Left lung (tissue), 10 donors: ENCODE data around the gene FSTL5. TPM values are rescaled to one million over a fixed set of nuclear protein-coding genes. Genes with fewer than 3 reads are reported as not detected.

Experiments used
- ATAC-seq: fragments of 200-7000 bp; cut with Tn5 transposase; one replicate; pipeline ENCODE4 v1.9.1; 2020; ENCODE audit warnings: moderate library complexity
- DNase-seq, 4 donors: peaks; one replicate each; pipeline ENCODE4 v3.0.0-alpha.2; 2013 to 2020
- H3K27ac ChIP-seq, 2 donors: fragments of 200-600 bp; sonication (generic) in 1 of 2; one replicate each; pipeline versions ENCODE4 v1.5.0 to v1.8.0; 2020 to 2021
- H3K27me3 ChIP-seq, 2 donors: fragments of 200-600 bp; sonication (generic) in 1 of 2; one replicate each; pipeline versions ENCODE4 v1.5.0 to v1.8.0; 2020 to 2021
- H3K36me3 ChIP-seq, 2 donors: fragments of 200-600 bp; sonication (generic) in 1 of 2; one replicate each; pipeline versions ENCODE4 v1.5.0 to v1.8.0; 2020 to 2021
- H3K4me1 ChIP-seq, 2 donors: fragments of 200-600 bp; one replicate each; pipeline ENCODE4 v1.8.0; 2021
- H3K4me3 ChIP-seq, 2 donors: fragments of 200-600 bp; sonication (generic) in 1 of 2; one replicate each; pipeline versions ENCODE4 v1.5.0 to v1.8.0; 2020 to 2021; ENCODE audit warnings: mild to moderate bottlenecking in 1 of 2
- H3K9me3 ChIP-seq, 2 donors: fragments of 200-600 bp; sonication (generic) in 1 of 2; one replicate each; pipeline versions ENCODE4 v1.5.0 to v1.8.0; 2020 to 2021
- intact Hi-C, 2 donors: fragments of 100-400 bp; cut with DNase I; formaldehyde crosslinking; loops; one replicate each; pipeline versions ENCODE4 v1.11.2 to v1.14.2; 2022
- polyA plus RNA-seq, 6 donors: library from polyadenylated mRNA; unstranded; fragments of 120-200 nt; gene quantifications; one replicate each; pipeline ENCODE4 v1.2.1, GENCODE V29; 2013; ENCODE audit not compliant: insufficient read length in 6 of 6
- total RNA-seq, 2 donors: library from RNA; stranded (reverse); fragmentation: NEBNext Ultra II Directional; extraction: Animal tissue kit (Norgen Biotek cat#: 25700); gene quantifications; one replicate each; pipeline ENCODE4 v1.2.1, GENCODE V29; 2021
- TF ChIP-seq, protein P1 (sequence below), 2 donors: fragments of 200-600 bp; sonication (generic) in 1 of 2; IDR thresholded peaks; one replicate each; pipeline versions ENCODE4 v1.5.0 to v1.8.0; 2021; ENCODE audit warnings: antibody characterized with exemption in 2 of 2
- donor health status: DM: no; HTN: yes; CAD: no.
- donor health status: DM: no; HTN: no; CAD: no.

Gene FSTL5
- total and polyA plus RNA-seq, 8 donors: 0.14 to 0.60 (median 0.31) TPM; not detected in 2

- Histone ChIP-seq H3K27ac (no peak overlapping the region), H3K9me3 (no peaks in the 10 kb centered on the region), H3K4me3 (no peak overlapping the region), H3K36me3 (no peaks in the 10 kb centered on the region), H3K4me1 (no peaks in the 10 kb centered on the region), H3K27me3 (no peaks in the 10 kb centered on the region)
- no peak for ATAC-seq
- DNase-seq: no peak
- intact Hi-C loops: no loop called here
- TF ChIP-seq, protein P1, sequence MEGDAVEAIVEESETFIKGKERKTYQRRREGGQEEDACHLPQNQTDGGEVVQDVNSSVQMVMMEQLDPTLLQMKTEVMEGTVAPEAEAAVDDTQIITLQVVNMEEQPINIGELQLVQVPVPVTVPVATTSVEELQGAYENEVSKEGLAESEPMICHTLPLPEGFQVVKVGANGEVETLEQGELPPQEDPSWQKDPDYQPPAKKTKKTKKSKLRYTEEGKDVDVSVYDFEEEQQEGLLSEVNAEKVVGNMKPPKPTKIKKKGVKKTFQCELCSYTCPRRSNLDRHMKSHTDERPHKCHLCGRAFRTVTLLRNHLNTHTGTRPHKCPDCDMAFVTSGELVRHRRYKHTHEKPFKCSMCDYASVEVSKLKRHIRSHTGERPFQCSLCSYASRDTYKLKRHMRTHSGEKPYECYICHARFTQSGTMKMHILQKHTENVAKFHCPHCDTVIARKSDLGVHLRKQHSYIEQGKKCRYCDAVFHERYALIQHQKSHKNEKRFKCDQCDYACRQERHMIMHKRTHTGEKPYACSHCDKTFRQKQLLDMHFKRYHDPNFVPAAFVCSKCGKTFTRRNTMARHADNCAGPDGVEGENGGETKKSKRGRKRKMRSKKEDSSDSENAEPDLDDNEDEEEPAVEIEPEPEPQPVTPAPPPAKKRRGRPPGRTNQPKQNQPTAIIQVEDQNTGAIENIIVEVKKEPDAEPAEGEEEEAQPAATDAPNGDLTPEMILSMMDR (IDR thresholded peaks at IDR 0.05): no peak
Measured at GRCh38 chr4:161604516-161605300, 559.1 kb downstream of the FSTL5 start.

- TF ChIP-seq, protein P1 (IDR thresholded peaks at IDR 0.05): no peak
- no peaks in the 10 kb centered on the region for H3K9me3 ChIP-seq
- H3K27ac ChIP-seq: no peak overlapping the region
- DNase-seq (no peak), ATAC-seq (no peak)
- no peaks in the 10 kb centered on the region for H3K4me1 ChIP-seq
- intact Hi-C loops: no loop called here
- no peaks in the 10 kb centered on the region for H3K27me3 ChIP-seq
- H3K4me3 ChIP-seq: no peak overlapping the region
- H3K36me3 ChIP-seq: no peaks in the 10 kb centered on the region
Measured at GRCh38 chr4:161601011-161601410, 562.8 kb downstream of the FSTL5 start.

DNA sequence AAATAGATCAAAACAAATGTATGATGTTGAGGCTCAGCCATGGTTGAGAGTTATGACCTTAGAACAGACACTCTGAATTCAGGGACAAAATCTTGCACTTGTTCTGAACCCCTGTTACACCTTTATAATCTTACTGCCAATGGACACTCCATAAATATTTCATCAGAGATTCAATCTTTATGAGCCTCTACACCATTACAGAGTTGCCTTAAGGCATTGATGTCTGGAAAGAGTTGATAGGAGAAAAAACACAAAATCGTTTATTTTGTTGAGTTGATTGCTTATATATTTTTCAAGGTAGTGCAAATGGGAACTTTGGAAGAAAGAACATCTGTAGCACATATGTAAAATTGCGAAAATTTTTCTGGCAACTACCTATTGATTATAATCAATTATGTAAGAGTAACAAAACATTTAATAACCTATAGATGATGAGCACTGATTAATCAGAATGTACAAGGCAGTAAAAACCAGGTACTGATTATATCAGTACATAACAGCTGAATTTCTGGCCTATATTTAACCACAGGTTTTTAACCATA lies 568.5 kb downstream of the FSTL5 start:
- ATAC-seq: no peak

DNA sequence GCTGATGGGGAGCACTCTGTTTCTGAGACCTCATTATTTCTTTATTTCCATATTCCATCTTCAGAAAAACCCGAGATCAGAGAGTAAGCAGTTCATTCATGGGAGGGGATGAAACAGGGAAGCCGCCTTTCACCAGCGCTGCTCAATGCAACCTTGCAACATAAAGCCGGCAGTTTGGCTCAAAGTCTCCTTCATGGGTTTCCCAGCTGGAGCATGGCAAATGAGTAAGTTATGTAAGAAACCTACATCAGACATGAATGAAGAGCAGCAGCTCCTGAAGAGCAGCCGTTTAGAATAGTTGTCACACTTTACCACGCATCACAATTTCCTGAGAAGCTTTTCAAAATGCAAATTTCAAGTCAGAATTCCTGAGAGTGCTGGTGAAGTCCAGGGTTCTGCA lies 578.8 kb downstream of the FSTL5 start:
- peaks cover 0 to 3% of the 10 kb centered on the region in 2 donors for H3K27me3 ChIP-seq
- TF ChIP-seq, protein P1 (IDR thresholded peaks at IDR 0.05): no peak
- no peaks in the 10 kb centered on the region for H3K4me1 ChIP-seq
- H3K36me3 ChIP-seq: no peaks in the 10 kb centered on the region
- H3K4me3 ChIP-seq: no peak overlapping the region
- no peaks in the 10 kb centered on the region for H3K9me3 ChIP-seq
- intact Hi-C loops: no loop called here
- DNase-seq (no peak), ATAC-seq (no peak)
- H3K27ac ChIP-seq: no peak overlapping the region

More for the DNA sequence above, 568.5 kb downstream of the FSTL5 start:
- Histone ChIP-seq H3K27me3 (no peaks in the 10 kb centered on the region), H3K27ac (no peak overlapping the region), H3K4me1 (no peaks in the 10 kb centered on the region), H3K4me3 (no peak overlapping the region), H3K36me3 (no peaks in the 10 kb centered on the region), H3K9me3 (no peaks in the 10 kb centered on the region)
- DNase-seq: no peak
- intact Hi-C loops: no loop called here
- TF ChIP-seq, protein P1 (IDR thresholded peaks at IDR 0.05): no peak

GRCh38 chr4:161583549-161583948 lies 580.3 kb downstream of the FSTL5 start:
- H3K27me3 ChIP-seq: peaks cover 0 to 3% of the 10 kb centered on the region in 2 donors
- DNase-seq (no peak), ATAC-seq (no peak)
- intact Hi-C loops: no loop called here
- no peak overlapping the region for H3K27ac ChIP-seq
- H3K9me3 ChIP-seq: no peaks in the 10 kb centered on the region
- H3K4me3 ChIP-seq: no peak overlapping the region
- H3K36me3 ChIP-seq: no peaks in the 10 kb centered on the region
- TF ChIP-seq, protein P1 (IDR thresholded peaks at IDR 0.05): no peak
- H3K4me1 ChIP-seq: no peaks in the 10 kb centered on the region
